RWPE1 (cell line): ENCODE results near the gene ABCF2.

ENCODE experiments used
- CTCF ChIA-PET: fragments of 350-600 bp; sonication (Branson Sonifier 250); formaldehyde crosslinking; extraction: SDS; loops from one replicate; lab custom pipeline; 2021; lab: Yijun Ruan, JAX
- POLR2A ChIA-PET: fragments of 400-600 bp; formaldehyde crosslinking; extraction: SDS; loops from one replicate; lab custom pipeline; 2020; ENCODE audit warnings: antibody characterized with exemption; ENCODE audit not compliant: low non-redundant PET; lab: Yijun Ruan, JAX
- DNase-seq: peaks from one replicate; pipeline ENCODE4 v3.0.0; 2012; ENCODE audit warnings: low spot score
- H3K27ac ChIP-seq: fragments of 450-650 bp; 2 replicates; pipeline ENCODE4 v1.5.1; 2017
- CTCF ChIP-seq: fragments of 450-650 bp; conservative IDR thresholded peaks from 2 replicates; pipeline ENCODE4 v1.5.1; 2017; ENCODE audit warnings: low read depth, mild to moderate bottlenecking

The ABCF2 gene

GRCh38 chr7:151236406-151236805 is 9.4 kb upstream of the ABCF2 start:
- CTCF ChIA-PET, result no interaction called here
- POLR2A ChIA-PET, result no interaction called here
- TF ChIP-seq CTCF, result no peak
- H3K27ac ChIP-seq, result no peak overlapping the region
- no peak for DNase-seq

- DNase-seq, result no peak
- ChIA-PET POLR2A (no interaction called here), CTCF (no interaction called here)
- H3K27ac ChIP-seq, result peak overlapping the region; percentile 1; the same call in 1 of the 2 replicates
- no peak for TF ChIP-seq CTCF
Measured at GRCh38 chr7:151235091-151235787, 8.2 kb upstream of the ABCF2 start.

- ChIA-PET CTCF (no interaction called here), POLR2A (no interaction called here)
- TF ChIP-seq CTCF, result no peak
- H3K27ac ChIP-seq, result peak overlapping the region; percentile 76
- DNase-seq, result no peak
Measured at GRCh38 chr7:151233804-151234203, 6.8 kb upstream of the ABCF2 start.

GRCh38 chr7:151232917-151233701 is 6.1 kb upstream of the ABCF2 start:
- peak; percentile 67 for DNase-seq
- ChIA-PET POLR2A (no interaction called here), CTCF (no interaction called here)
- peak overlapping the region; percentile 76 for H3K27ac ChIP-seq
- TF ChIP-seq CTCF, result no peak

- no peak for TF ChIP-seq CTCF
- POLR2A ChIA-PET, result no interaction called here
- H3K27ac ChIP-seq, result peak within 1 kb of the TSS; percentile 76
- CTCF ChIA-PET, result no interaction called here
- peak; percentile 90 for DNase-seq
Measured at GRCh38 chr7:151232091-151232916, 5.3 kb upstream of the ABCF2 start, which contains the start of gene CHPF2. Gene CHPF2, plus strand, starts transcription at chr7:151232483. Its CDS starts 1,529 bp downstream, at chr7:151234012.

GRCh38 chr7:151231080-151231479 is 4.1 kb upstream of the ABCF2 start:
- no peak for TF ChIP-seq CTCF
- DNase-seq, result no peak
- ChIA-PET POLR2A (no interaction called here), CTCF (no interaction called here)
- no peak overlapping the region for H3K27ac ChIP-seq
